GM12864 (cell line): ENCODE measurements around the gene ANTXR1.

ENCODE experiments used
- DNase-seq: peaks from one replicate; pipeline ENCODE4 v3.0.0-alpha.2; 2011; ENCODE audit warnings: low read depth
- H3K4me3 ChIP-seq: 2 replicates; pipeline ENCODE4 v1.5.1; 2011; ENCODE audit warnings: mild to moderate bottlenecking, low read depth, low read length, control low read depth
- TF ChIP-seq, protein P1 (sequence below): IDR thresholded peaks from 2 replicates; pipeline ENCODE4 v1.5.1; 2011; ENCODE audit warnings: low read depth, mild to moderate bottlenecking, moderate library complexity, low read length, control low read depth, inconsistent platforms; ENCODE audit errors: missing control alignments

Gene ANTXR1

DNA sequence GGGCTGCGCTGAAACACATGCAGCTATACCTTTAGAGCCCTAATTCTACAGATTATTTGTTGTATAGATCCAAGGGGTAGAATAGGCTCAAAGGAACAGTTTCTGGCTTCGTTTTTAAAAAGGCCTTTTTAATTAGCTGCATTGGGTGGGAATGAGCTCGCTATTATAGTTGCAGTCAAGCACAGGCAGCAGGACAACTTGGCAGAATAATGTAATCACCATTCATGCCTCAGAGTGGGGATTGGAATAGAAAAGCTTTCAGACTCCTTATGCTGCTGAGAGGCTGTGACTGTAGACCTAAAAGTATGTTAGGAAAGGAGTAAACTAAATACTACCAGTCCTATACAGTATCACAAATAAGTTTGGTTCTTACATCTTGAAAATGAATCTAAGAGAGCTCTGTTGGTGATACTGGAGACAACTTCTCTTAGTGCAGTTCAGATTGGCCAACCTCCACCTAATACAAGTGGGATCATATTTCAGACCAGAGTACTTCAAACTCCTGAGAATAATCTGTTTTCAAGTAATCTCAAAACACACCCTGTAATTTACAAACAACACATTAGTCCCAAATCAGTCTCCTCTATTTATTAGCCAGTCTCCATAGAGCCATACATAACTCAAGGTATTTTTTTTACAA is 121.4 kb downstream of the ANTXR1 start:
- H3K4me3 ChIP-seq = no peak overlapping the region
- DNase-seq = no peak
- TF ChIP-seq, protein P1, sequence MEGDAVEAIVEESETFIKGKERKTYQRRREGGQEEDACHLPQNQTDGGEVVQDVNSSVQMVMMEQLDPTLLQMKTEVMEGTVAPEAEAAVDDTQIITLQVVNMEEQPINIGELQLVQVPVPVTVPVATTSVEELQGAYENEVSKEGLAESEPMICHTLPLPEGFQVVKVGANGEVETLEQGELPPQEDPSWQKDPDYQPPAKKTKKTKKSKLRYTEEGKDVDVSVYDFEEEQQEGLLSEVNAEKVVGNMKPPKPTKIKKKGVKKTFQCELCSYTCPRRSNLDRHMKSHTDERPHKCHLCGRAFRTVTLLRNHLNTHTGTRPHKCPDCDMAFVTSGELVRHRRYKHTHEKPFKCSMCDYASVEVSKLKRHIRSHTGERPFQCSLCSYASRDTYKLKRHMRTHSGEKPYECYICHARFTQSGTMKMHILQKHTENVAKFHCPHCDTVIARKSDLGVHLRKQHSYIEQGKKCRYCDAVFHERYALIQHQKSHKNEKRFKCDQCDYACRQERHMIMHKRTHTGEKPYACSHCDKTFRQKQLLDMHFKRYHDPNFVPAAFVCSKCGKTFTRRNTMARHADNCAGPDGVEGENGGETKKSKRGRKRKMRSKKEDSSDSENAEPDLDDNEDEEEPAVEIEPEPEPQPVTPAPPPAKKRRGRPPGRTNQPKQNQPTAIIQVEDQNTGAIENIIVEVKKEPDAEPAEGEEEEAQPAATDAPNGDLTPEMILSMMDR = no peak

DNA sequence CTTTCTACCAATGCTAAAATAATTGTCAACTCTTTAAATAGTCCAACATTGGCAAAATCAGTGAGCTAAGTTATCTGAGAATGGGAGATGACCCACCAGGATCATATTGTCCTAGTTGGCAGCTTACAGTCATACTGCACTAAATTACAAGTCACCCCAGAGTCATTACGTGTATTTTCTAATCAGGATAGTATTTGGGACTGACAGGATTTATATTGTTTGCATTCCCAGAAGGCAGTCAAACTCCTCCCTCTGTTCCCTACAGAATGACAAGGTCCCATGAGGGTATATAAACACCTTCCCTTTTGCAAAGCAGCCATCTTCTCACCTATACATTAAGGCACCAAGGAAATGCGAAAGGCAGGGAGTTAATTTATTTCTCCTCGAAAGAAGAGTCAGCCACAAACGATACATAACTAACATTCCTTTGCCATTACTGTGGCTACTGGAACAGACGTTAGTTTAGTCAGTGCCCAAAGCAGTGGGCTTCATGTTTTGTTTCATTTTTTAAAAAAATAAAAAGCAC is 125.3 kb downstream of the ANTXR1 start:
- no peak for DNase-seq
- no peak overlapping the region for H3K4me3 ChIP-seq
- TF ChIP-seq, protein P1 = no peak

DNA sequence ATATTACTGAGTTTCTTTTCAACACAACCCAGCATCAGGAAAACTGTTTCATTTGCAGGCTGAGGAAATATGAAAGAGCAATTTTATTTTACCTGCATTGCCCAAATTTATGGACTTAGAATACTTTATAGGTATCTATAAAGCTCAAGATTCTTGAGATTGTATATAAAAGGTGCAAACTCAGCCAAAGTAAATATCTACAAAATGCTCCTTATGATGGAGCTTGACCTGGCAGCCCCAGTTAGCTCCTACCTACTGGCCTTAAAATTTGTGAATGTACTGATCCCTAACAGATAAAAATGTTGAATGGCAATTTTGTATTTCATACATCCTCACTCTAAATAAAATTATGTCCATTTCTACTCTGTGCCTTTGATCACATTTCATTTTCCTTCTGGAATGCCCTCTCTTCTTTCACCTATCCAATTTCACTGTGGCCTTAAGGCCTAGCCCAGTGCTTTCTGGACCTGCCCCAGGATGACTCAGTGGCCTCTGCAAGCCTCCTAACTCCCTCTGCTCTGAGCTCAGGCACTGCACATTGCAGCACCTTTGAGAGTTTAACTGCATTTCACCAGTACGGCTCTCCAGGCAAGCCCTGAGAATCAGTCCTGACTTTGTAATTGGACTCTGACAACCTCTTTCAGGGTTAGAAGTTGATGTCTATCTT is 125.9 kb downstream of the ANTXR1 start:
- no peak overlapping the region for H3K4me3 ChIP-seq
- no peak for DNase-seq
- TF ChIP-seq, protein P1 = no peak

GRCh38 chr2:69139778-69140670 is 127.0 kb downstream of the ANTXR1 start:
- H3K4me3 ChIP-seq = no peak overlapping the region
- DNase-seq = no peak
- TF ChIP-seq, protein P1 = no peak

- H3K4me3 ChIP-seq = no peak overlapping the region
- TF ChIP-seq, protein P1 = no peak
- DNase-seq = no peak
Measured at GRCh38 chr2:69141061-69141460, 128.1 kb downstream of the ANTXR1 start.

DNA sequence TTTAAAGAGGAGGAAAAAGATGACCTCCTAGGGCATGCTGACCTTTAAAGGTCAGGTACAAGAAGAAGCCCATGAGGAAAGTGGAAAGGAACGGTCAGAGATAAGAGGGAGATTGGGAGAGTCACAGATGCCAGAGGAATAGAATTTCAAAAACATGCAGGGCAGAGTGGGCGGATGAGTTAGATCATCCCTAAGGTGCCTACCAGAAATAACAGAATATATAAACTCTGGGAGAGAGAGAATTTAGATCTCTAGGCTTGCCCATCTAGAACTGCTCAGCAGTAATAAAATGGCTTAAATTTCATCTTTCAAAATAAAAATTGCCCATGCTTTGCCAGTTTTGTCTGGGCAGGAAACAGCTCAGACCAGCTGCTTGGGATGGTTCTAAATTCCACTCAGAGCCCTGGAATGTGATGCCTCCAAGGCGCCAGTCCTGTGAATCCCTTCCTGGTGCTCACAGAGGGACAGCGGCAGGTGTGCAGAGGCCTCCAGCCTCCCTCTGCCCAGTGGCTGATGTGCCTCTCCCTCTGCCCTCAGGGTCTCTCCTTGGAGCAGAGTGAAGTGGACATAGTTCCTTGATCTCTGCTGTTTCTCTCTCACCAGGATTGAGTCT is 130.9 kb downstream of the ANTXR1 start:
- DNase-seq = no peak
- no peak overlapping the region for H3K4me3 ChIP-seq
- TF ChIP-seq, protein P1 = no peak
